Measurements from ENCODE around the gene RPH3AL.

DNA sequence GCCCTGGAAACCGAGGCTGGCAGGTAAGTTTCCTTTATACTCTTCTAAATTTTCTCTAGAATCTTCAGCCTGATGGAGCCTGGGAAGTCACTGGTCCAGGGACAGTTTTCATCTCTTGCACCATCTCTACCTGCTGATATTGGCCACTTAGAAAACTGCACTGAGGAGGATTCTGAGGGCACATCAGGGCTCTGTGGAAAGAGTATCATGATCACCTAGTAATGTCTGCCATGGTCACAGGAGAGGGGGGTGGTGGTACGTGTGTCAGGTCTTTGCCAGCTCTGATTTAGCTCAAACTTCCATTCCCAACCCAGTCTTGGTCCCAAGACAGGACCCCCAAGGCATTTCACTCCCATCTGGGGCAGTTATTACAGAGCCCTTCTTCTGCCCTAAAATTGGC is 136.0 kb downstream of the RPH3AL start:
- TF ChIP-seq, protein P1, sequence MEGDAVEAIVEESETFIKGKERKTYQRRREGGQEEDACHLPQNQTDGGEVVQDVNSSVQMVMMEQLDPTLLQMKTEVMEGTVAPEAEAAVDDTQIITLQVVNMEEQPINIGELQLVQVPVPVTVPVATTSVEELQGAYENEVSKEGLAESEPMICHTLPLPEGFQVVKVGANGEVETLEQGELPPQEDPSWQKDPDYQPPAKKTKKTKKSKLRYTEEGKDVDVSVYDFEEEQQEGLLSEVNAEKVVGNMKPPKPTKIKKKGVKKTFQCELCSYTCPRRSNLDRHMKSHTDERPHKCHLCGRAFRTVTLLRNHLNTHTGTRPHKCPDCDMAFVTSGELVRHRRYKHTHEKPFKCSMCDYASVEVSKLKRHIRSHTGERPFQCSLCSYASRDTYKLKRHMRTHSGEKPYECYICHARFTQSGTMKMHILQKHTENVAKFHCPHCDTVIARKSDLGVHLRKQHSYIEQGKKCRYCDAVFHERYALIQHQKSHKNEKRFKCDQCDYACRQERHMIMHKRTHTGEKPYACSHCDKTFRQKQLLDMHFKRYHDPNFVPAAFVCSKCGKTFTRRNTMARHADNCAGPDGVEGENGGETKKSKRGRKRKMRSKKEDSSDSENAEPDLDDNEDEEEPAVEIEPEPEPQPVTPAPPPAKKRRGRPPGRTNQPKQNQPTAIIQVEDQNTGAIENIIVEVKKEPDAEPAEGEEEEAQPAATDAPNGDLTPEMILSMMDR (IDR thresholded peaks at IDR 0.05 in 4 of 5, conservative IDR thresholded peaks at IDR 0.05 in 1 of 5): no peak
- no peak for TF ChIP-seq POLR2A (IDR thresholded peaks at IDR 0.05)

Measured in gastrocnemius medialis (tissue), 4 donors.